Astrocyte (in vitro differentiated cells and primary cell): ENCODE data around the gene GREB1.

Experiments
- CTCF ChIP-seq: IDR thresholded peaks from 2 replicates; pipeline ENCODE4 v1.5.1; 2011; ENCODE audit warnings: low read depth, mild to moderate bottlenecking, inconsistent platforms, low read length, moderate library complexity; ENCODE audit not compliant: insufficient read depth
- EZH2 ChIP-seq: IDR thresholded peaks from 2 replicates; pipeline ENCODE4 v1.6.1; 2012; ENCODE audit warnings: mild to moderate bottlenecking, low read length, inconsistent platforms; ENCODE audit not compliant: insufficient read depth

- TF ChIP-seq CTCF = no peak
- TF ChIP-seq EZH2 = no peak
These were observed 7.3 kb downstream of the GREB1 start for GRCh38 chr2:11540996-11541692.
